Tibial nerve (tissue), 3 donors: ENCODE data around the gene ZFAND2B.

Experiments
- POLR2A ChIP-seq, 2 donors: fragments of 450-650 bp; IDR thresholded peaks; one replicate each; pipeline ENCODE4 v1.6.1; 2017; ENCODE audit warnings: antibody characterized with exemption in 2 of 2, mild to moderate bottlenecking in 2 of 2, moderate library complexity in 2 of 2
- TF ChIP-seq, protein P1 (sequence below), 5 experiments: fragments of 200-600 bp in 3 of 5; fragments of 450-650 bp in 2 of 5; sonication (generic) in 3 of 5; IDR thresholded peaks; one replicate each; pipeline ENCODE4 v1.5.1; 2016 to 2019; ENCODE audit warnings: antibody characterized with exemption in 5 of 5, mild to moderate bottlenecking in 3 of 5, moderate library complexity in 2 of 5

DNA sequence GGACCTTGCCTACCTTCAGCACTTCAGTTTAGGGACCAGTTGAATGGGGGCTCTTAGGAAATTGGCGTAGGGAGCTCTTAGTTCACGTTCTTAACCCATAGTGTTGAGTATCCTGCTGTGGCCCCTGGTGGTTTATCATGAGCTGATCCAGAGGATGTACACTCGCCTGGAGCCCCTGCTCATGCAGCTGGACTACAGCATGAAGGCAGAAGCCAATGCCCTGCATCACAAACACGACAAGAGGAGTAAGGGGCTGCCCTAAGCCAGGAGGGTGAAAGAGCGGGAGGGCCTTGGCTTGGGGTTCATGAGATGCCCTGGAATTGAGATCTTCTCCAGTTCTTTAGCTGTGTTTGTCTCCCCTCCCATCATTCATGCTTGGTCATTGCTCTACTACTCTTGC lies 25.6 kb upstream of the ZFAND2B start:
- TF ChIP-seq, protein P1, sequence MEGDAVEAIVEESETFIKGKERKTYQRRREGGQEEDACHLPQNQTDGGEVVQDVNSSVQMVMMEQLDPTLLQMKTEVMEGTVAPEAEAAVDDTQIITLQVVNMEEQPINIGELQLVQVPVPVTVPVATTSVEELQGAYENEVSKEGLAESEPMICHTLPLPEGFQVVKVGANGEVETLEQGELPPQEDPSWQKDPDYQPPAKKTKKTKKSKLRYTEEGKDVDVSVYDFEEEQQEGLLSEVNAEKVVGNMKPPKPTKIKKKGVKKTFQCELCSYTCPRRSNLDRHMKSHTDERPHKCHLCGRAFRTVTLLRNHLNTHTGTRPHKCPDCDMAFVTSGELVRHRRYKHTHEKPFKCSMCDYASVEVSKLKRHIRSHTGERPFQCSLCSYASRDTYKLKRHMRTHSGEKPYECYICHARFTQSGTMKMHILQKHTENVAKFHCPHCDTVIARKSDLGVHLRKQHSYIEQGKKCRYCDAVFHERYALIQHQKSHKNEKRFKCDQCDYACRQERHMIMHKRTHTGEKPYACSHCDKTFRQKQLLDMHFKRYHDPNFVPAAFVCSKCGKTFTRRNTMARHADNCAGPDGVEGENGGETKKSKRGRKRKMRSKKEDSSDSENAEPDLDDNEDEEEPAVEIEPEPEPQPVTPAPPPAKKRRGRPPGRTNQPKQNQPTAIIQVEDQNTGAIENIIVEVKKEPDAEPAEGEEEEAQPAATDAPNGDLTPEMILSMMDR (IDR thresholded peaks at IDR 0.05): no peak
- TF ChIP-seq POLR2A (IDR thresholded peaks at IDR 0.05): no peak
